Loucy (cell line): ENCODE measurements around the gene DHRS2.
"Not testable (repeated sequence)": the region's sequence is repeated elsewhere in the genome, so short reads cannot be mapped to it uniquely, and the experiment has no call there.

ENCODE experiments used
- H2AFZ ChIP-seq: fragments of 200-600 bp; sonication (generic); 2 replicates; pipeline ENCODE4 v1.6.0; 2016; ENCODE audit warnings: antibody characterized with exemption, mild to moderate bottlenecking, low read length, moderate library complexity
- H3F3A ChIP-seq: fragments of 200-600 bp; 2 replicates; pipeline ENCODE4 v1.6.0; 2016; ENCODE audit warnings: antibody characterized with exemption, low read depth, mild to moderate bottlenecking
- H3K27me3 ChIP-seq: fragments of 200-600 bp; sonication (generic); 2 replicates; pipeline ENCODE4 v1.6.1; 2014; ENCODE audit warnings: low read length, mild to moderate bottlenecking; ENCODE audit not compliant: insufficient read depth, poor library complexity, severe bottlenecking
- H3K36me3 ChIP-seq: fragments of 200-600 bp; sonication (generic); 2 replicates; pipeline ENCODE4 v1.6.1; 2016; ENCODE audit warnings: low read length; ENCODE audit not compliant: insufficient read depth
- H3K4me1 ChIP-seq: fragments of 200-600 bp; sonication (generic); 2 replicates; pipeline ENCODE4 v1.5.1; 2014; ENCODE audit warnings: low read length, mild to moderate bottlenecking; ENCODE audit not compliant: insufficient read depth, poor library complexity, severe bottlenecking
- H3K4me2 ChIP-seq: fragments of 200-600 bp; sonication (generic); 2 replicates; pipeline ENCODE4 v1.6.0; 2014; ENCODE audit warnings: antibody characterized with exemption, low read length, low read depth, mild to moderate bottlenecking; ENCODE audit not compliant: poor library complexity, severe bottlenecking
- H3K4me3 ChIP-seq: fragments of 200-600 bp; sonication (generic); 2 replicates; pipeline ENCODE4 v1.5.1; 2014; ENCODE audit warnings: low read length, mild to moderate bottlenecking, mixed read lengths; ENCODE audit not compliant: poor library complexity, severe bottlenecking
- H3K79me2 ChIP-seq: fragments of 200-600 bp; sonication (generic); 2 replicates; pipeline ENCODE4 v1.6.1; 2014; ENCODE audit warnings: low read length; ENCODE audit not compliant: insufficient read depth
- H3K9ac ChIP-seq: fragments of 200-600 bp; sonication (generic); 2 replicates; pipeline ENCODE4 v1.6.0; 2014; ENCODE audit warnings: mild to moderate bottlenecking, low read depth, low read length, moderate library complexity; ENCODE audit not compliant: poor library complexity, severe bottlenecking
- H3K9me2 ChIP-seq: fragments of 200-600 bp; sonication (generic); replicated peaks from 2 replicates; pipeline ENCODE4 v1.6.1; 2016; ENCODE audit warnings: low read depth, low read length, mixed read lengths
- H3K9me3 ChIP-seq: fragments of 200-600 bp; sonication (generic); 2 replicates; pipeline ENCODE4 v1.6.1; 2014; ENCODE audit warnings: mild to moderate bottlenecking, antibody characterized with exemption, low read length, low read depth; ENCODE audit not compliant: insufficient read depth
- H4K20me1 ChIP-seq: fragments of 200-600 bp; sonication (generic); 2 replicates; pipeline ENCODE4 v1.6.0; 2014; ENCODE audit warnings: antibody characterized with exemption, low read length, mild to moderate bottlenecking; ENCODE audit not compliant: insufficient read depth, poor library complexity, severe bottlenecking
- CTCF ChIP-seq: fragments of 200-600 bp; sonication (generic); conservative IDR thresholded peaks from 2 replicates; pipeline ENCODE4 v1.5.1; 2014; ENCODE audit warnings: mild to moderate bottlenecking, antibody characterized with exemption, low read length
- EZH2phosphoT487 ChIP-seq: fragments of 200-600 bp; IDR thresholded peaks from 2 replicates; pipeline ENCODE4 v1.6.1; 2018; ENCODE audit warnings: antibody characterized with exemption, mild to moderate bottlenecking, moderate library complexity, borderline replicate concordance

The DHRS2 gene

GRCh38 chr14:23590198-23590597 lies 46.0 kb upstream of the DHRS2 start:
- H3K36me3 ChIP-seq = no peaks in the 10 kb centered on the region
- no peak overlapping the region for H2AFZ ChIP-seq
- H3K9me2 ChIP-seq = no peaks in the 10 kb centered on the region
- H4K20me1 ChIP-seq = no peaks in the 10 kb centered on the region
- no peak overlapping the region for H3K9ac ChIP-seq
- H3K4me1 ChIP-seq = peaks cover 8% of the 10 kb centered on the region
- peaks cover 5% of the 10 kb centered on the region for H3K27me3 ChIP-seq
- no peak overlapping the region for H3K4me3 ChIP-seq
- TF ChIP-seq CTCF (no peak), EZH2phosphoT487 (no peak)
- no peak overlapping the region for H3K4me2 ChIP-seq
- no peaks in the 10 kb centered on the region for H3F3A ChIP-seq
- no peaks in the 10 kb centered on the region for H3K79me2 ChIP-seq
- no peaks in the 10 kb centered on the region for H3K9me3 ChIP-seq

- H3K4me3 ChIP-seq, H2AFZ ChIP-seq, H3K4me1 ChIP-seq, H3K79me2 ChIP-seq, H3K9ac ChIP-seq, H3K27me3 ChIP-seq, H3K4me2 ChIP-seq, H3K36me3 ChIP-seq, H3F3A ChIP-seq, H4K20me1 ChIP-seq, H3K9me2 ChIP-seq, H3K9me3 ChIP-seq: not testable (repeated sequence)
Observed at GRCh38 chr14:23594191-23594590, 42.0 kb upstream of the DHRS2 start.

GRCh38 chr14:23600322-23600707 lies 35.8 kb upstream of the DHRS2 start:
- Histone ChIP-seq H3F3A (no peaks in the 10 kb centered on the region), H3K4me2 (no peak overlapping the region), H3K9me3 (no peaks in the 10 kb centered on the region), H3K36me3 (no peaks in the 10 kb centered on the region), H3K4me1 (peaks cover 15% of the 10 kb centered on the region), H3K27me3 (no peaks in the 10 kb centered on the region), H3K4me3 (no peak overlapping the region), H2AFZ (no peak overlapping the region), H4K20me1 (no peaks in the 10 kb centered on the region), H3K79me2 (no peaks in the 10 kb centered on the region), H3K9ac (no peak overlapping the region), H3K9me2 (no peaks in the 10 kb centered on the region)
- TF ChIP-seq EZH2phosphoT487 (no peak), CTCF (no peak)

GRCh38 chr14:23600806-23601205 lies 35.4 kb upstream of the DHRS2 start:
- Histone ChIP-seq H3K4me1 (peaks cover 15% of the 10 kb centered on the region), H3K79me2 (no peaks in the 10 kb centered on the region), H3K36me3 (no peaks in the 10 kb centered on the region), H3K9me2 (no peaks in the 10 kb centered on the region), H4K20me1 (no peaks in the 10 kb centered on the region), H3K27me3 (no peaks in the 10 kb centered on the region), H3K4me3 (no peak overlapping the region), H3K9ac (no peak overlapping the region), H3F3A (no peaks in the 10 kb centered on the region), H3K9me3 (no peaks in the 10 kb centered on the region), H3K4me2 (no peak overlapping the region), H2AFZ (no peak overlapping the region; the same call in 1 of the 2 replicates)
- TF ChIP-seq CTCF (no peak), EZH2phosphoT487 (no peak)
